Measurements from ENCODE around the gene AMFR.

The AMFR gene

DNA sequence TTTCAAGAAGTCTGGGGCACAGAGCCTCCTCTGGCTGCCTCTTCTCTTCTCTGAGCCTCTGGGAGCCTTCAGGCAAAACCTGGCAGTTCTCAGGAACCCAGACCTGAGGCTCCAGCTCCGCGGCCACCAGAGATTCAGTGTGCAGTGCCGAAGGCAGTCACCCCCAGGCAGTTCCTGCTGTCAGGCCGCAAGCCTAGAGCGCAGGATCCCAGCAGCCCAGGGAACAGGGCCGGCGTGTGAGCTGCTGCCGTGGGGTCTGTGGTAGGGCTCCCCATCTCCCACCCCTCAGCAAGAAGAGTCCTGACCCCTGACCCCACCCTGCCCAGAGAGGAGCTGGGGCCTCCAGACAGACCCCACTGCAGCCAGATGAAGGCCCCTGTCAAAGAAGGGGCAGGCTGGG is 78.2 kb downstream of the AMFR start:
- DNase-seq (ENCODE audit: low spot score), result no peak

GRCh38 chr16:56346131-56346890 is 79.0 kb downstream of the AMFR start:
- DNase-seq (ENCODE audit: low spot score), result no peak

- DNase-seq (ENCODE audit: low spot score), result no peak
Observed at GRCh38 chr16:56345406-56346050, 79.8 kb downstream of the AMFR start.

DNA sequence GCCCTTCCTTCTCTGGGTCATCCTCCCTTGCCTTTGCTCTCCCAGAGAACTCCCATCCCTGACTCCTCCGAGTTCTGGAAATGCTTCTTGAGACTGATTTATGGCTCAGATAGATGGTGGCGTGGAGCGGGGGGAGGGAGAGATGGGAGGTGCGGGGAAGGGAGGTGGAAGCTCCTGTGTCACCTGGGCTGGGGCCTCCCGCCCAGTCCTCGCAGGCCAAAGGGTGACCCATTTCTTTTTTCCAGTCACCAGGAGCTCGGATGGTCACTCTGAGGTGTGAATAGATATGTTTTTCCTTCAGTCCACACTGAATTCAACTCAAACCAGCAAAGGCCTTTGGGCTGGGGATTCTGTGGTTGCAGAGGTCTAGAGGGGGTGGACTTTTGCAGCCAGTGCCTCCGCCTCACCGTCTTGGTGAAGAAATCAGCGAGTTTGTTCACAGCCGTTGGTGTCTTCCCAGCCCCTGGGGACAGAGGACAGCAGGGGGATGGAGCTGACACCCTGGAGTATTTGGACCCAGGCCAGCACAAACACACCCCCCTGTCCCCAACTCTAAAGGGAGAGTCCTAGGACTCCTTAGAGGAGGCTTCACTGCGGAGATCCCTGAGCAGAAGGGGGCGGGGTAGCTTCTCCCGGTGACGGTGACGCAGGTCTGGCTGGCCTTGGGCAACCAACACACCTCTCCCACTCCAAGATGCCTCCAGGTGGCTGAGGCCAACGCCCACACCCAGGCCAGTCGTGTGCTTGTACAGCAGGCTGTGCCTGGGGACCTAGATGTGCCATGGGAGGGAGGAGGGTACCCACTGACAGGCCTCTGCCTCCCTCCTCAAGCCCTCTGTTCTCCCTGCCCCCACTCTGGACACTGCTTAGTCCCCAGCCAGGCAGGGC is 80.6 kb downstream of the AMFR start:
- DNase-seq (ENCODE audit: low spot score), result no peak

DNA sequence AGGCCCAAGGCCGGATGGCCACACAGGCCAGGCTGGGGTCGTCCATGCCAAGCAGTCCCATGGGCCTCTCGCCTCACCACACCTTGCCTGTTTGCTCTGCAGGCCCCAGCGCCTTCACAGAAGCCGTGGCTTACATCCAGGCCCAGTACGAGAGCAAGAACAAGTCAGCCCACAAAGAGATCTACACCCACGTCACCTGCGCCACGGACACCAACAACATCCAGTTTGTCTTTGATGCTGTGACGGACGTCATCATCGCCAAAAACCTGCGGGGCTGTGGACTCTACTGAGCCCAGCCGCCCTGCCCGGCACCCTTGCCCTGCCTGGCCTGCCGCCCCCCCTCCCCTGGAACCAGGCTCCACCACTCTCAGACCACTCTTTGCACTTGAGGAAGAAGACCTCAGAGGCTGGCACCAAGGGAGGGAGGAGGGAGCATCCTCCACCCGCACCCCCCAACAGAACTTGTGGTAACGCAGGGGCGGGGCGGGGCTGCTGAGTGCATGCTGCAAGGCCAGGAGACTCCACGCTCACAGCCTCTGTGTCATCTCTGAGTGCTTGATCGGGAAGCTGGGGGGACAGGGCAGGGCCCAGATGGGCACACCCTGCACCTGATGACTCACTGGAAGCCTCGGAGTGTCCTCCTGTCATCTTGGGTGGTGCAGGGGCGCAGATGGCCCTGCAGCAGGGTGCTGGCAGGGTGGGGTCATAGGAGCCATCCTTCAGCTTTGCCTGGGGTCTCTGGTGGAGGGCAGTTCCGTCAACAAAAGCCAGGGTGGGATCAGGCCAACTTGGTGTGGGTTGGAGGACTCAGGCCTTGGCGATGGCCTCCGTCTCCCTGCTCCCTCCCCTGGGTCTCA is 81.5 kb downstream of the AMFR start:
- DNase-seq (ENCODE audit: low spot score), result no peak

DNA sequence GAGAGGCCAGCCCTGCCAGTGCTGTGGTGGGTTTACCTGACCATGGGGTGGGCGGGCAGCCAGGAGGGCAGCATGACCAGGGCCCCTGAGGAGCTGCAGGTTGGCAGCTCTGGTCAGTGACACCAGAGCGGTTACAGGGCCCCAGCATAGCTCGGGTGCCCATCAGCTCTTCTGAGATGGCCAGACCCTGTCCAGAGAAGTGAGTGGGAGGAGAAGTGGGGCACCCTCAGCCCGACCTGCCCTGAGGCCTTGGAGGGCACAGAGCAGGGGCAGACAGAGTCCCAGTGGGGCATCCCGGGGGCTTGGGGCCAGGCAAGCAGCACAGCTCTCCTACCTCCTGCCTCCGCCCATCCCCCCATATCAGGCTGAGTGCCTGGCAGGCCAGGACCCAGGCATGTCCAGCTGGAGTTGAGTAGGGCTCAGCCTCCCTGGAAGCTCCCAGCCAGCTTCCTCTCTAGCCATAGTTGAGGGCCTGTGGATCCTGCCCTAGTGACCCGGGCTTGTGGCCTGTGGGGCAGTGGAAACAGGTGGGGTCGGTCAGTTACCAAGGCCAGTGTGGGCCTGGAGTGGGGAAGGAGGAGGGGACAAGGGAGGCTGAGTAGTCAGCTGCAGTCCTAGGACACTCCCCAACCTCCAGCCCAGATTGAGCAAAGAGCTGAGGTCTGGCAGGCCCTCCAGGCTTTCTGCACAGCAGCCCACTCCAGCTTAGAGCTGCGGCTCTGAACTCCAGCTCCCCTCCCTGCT is 83.5 kb downstream of the AMFR start:
- no peak for DNase-seq (ENCODE audit: low spot score)

- no peak for DNase-seq (ENCODE audit: low spot score)
Observed at GRCh38 chr16:56340864-56341365, 84.4 kb downstream of the AMFR start.

GRCh38 chr16:56340416-56340815 is 84.9 kb downstream of the AMFR start:
- no peak for DNase-seq (ENCODE audit: low spot score)

DNA sequence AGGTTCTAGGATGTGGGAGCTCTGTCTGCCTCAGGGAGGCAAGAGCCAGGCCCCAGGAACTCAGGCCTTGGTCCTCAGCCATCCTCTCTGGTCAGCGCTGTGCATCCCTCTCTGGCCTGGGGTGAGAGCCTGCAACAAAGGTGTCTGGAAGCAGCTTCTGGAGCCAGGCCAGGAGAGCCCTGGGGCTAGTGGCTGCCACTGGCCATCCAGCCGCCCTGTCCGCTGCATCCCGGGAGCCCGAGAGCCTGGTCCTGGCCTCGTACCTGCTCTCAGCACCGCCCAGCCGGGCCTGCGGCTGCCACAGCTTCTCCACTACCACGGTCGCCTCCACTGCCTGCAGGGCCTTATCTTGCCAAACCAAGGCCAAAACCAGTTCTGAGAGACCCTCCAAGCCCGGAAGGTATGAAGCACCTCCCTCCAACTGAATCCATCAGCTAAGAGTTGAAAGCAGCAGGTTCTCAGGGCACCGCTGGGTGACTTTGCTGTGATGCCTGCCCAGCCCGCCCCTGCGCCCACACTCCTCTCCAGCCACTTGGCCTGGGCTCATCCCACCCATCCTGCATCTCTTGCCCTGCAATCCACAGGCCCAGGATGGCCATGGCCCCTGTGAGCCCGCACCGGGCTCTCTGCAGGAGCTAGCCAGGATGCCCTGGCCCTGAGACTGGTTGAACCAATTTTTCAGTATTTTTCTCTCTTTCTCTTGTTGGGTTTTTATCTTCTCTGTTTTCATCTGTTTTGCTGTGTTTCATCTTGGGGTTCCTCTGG is 85.7 kb downstream of the AMFR start:
- no peak for DNase-seq (ENCODE audit: low spot score)

- no peak for DNase-seq (ENCODE audit: low spot score)
Observed at GRCh38 chr16:56338566-56339318, 86.6 kb downstream of the AMFR start.

GRCh38 chr16:56337858-56338325 is 87.5 kb downstream of the AMFR start:
- DNase-seq (ENCODE audit: low spot score), result no peak

DNA sequence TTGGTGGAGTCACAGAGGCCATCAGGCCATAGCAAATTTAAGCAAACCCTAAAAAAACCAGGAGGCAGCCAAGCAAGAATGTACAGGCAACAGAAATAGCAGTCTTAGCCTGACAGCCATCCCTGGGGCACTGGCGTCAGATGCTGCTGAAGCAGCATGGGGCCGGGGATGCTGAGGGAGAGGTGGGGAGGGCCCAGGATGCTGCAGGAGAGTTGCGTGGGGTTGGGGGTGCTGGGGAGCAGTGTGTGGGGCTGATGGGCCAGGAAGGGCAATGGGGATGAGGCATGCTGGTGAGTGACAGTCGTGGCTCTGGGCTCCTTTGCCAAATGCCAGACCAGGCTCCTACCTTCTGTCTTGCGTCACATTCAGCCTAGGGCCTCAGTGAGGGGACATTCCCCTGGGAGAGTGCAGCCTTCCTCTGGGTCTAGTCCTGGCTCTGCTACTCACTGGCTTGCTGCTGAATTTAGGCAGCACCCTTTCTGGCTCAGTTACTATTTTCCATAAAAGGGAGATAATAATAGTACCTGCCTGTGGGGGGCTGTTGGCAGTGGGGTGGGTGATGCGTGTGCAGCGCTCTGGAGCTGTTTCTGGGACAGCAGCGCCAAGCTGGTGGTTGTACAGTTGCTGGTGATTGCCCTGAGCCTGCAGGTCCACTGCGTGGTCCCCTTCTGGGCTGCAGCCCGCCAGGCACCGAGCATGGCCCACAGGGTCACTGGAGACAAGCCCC is 88.1 kb downstream of the AMFR start:
- DNase-seq (ENCODE audit: low spot score), result no peak

DNA sequence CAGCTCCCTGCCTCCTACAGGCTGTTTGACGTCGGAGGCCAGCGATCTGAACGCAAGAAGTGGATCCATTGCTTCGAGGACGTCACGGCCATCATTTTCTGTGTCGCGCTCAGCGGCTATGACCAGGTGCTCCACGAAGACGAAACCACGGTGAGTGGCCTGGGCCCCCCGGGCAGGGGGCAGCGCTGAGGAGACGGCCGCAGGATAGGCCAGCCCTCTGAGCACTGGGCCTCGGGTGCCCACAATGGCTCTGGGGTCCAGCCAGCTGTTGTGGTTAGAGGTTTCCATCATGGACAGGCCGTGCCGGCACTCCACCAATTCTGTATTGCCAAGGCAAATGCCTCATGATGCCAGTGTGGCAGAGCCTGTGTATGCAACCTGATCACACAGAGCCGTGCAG is 88.6 kb downstream of the AMFR start:
- DNase-seq (ENCODE audit: low spot score), result no peak

DNA sequence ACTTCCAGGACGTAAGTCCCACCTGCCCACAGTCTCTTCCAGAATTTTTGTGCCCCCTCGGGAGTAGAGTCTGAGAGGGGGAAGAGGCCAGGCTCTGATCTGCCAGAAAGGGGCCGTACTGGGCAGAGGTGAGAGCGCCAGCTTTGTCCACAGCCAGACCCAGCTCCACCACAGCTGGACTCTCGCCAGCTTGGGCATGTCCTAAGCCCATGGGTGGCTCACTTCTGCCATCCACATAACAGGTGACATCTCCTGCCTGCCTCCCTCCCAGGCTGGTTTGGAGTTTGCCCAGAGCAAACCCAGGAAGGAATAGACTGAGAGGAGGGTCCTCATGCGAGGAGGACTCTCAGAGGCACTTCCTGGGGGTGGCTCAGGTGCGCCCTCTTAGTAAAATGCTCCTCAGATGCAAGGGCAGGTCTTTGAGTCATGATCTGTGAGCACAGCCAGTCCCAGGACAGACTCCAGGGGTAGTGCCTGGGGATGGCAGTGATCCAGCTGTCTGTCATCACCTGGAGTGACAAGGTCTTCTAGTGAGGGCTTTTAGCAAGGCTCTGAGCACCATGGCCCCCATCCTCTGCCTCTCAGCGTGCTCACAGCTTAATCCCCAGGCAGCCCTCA is 89.2 kb downstream of the AMFR start:
- DNase-seq (ENCODE audit: low spot score), result no peak

- no peak for DNase-seq (ENCODE audit: low spot score)
Observed at GRCh38 chr16:56334761-56335160, 90.6 kb downstream of the AMFR start.

DNA sequence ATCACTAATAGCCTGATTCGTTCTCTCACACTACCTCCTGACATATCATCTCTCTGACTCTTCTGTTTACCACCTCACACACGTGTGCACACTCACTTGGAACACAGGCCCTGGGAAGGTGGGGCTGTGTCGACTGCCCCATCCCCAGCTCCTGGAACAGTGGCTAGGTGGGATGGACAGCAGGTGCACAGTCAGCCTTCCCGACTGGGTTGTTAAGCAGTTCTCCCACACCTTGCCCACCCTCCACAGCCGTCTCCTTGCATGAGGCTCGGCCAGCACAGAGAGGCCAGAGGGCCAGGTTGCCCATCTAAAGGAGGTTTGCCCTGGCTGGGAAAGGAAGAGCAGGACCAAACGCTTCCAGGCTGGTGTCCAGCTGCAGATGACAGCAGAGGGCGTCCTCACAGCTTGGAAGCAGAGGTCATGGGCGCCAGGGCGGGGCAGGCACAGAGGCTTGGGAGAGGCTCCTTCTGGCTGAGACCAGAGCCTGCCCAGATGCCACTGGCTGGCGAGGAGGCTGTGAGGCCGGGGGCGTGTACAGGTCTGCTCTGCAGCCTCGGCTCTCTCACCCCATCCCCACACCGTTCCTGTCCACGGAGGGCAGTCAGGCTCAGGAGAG is 92.8 kb downstream of the AMFR start:
- DNase-seq (ENCODE audit: low spot score), result no peak

DNA sequence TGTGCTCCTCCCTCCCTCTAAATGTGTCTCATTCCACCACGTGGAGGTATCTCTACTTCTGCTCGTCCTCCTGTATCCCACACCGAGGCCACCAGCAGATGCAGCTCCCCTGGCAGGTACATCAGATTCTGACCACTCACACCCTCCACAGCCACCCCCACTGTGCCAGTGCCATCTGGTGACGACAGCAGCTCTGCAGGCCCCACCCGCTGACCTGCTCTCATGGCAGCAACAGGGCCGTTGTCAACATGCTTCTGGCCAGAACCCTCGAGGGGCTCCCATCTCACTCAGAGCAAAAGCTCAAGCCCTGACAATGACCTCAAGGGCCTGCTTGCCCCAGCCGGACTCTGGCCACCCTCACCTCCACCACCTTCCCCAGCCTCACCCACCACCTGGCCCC is 93.4 kb downstream of the AMFR start:
- no peak for DNase-seq (ENCODE audit: low spot score)

- no peak for DNase-seq (ENCODE audit: low spot score)
Observed at GRCh38 chr16:56331399-56331798, 93.9 kb downstream of the AMFR start.

Measured in putamen (tissue), 1 donor.